Gastrocnemius medialis (tissue), 4 donors: ENCODE data around the gene FNBP1L.

Source experiments
- CTCF ChIP-seq, 5 experiments: fragments of 450-650 bp in 3 of 5; fragments of 200-600 bp in 2 of 5; sonication (generic) in 2 of 5; IDR thresholded peaks in 4 of 5; conservative IDR thresholded peaks in 1 of 5; 1 replicate in 4 of 5; 2 replicates in 1 of 5; pipeline ENCODE4 v1.5.1; 2016 to 2019; ENCODE audit warnings: antibody characterized with exemption in 5 of 5, mild to moderate bottlenecking in 3 of 5, moderate library complexity in 3 of 5
- POLR2A ChIP-seq, 2 donors: fragments of 450-650 bp; IDR thresholded peaks; one replicate each; pipeline ENCODE4 v1.6.1; 2017; ENCODE audit warnings: antibody characterized with exemption in 2 of 2, mild to moderate bottlenecking in 2 of 2, moderate library complexity in 2 of 2

GRCh38 chr1:93490357-93490756 lies 42.4 kb downstream of the FNBP1L start:
- TF ChIP-seq CTCF (IDR thresholded peaks at IDR 0.05 in 4 of 5, conservative IDR thresholded peaks at IDR 0.05 in 1 of 5), result no peak
- no peak for TF ChIP-seq POLR2A (IDR thresholded peaks at IDR 0.05)
